Stimulated activated CD4-positive, alpha-beta T cell treated with anti-CD3 and anti-CD28 coated beads, Interleukin-2, amount 100 ng/mL, for 24 hours (primary cell): ENCODE measurements around the gene NHSL1.

Source experiments
- DNase-seq, 2 donors: peaks; one replicate each; pipeline ENCODE4 v3.0.0-alpha.2; 2020

Gene NHSL1

DNA sequence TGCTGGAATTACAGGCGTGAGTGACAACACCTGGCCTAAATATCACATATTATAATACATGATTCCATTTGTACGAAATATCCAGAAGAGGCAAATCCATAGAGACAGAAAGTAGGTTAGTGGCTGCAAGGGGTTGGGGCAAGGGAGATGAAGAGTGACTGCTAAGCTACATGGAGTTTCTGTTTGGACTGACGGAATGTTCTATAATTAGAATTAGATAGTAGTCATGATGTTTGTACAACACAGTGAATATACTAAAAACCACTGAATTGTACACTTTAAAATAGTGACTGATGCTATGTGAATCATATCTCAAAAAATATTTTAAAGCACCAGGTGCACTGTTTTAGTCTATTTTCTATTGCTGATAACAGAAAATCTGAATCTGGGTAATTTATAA is 99.0 kb downstream of the NHSL1 start:
- no peak for DNase-seq

DNA sequence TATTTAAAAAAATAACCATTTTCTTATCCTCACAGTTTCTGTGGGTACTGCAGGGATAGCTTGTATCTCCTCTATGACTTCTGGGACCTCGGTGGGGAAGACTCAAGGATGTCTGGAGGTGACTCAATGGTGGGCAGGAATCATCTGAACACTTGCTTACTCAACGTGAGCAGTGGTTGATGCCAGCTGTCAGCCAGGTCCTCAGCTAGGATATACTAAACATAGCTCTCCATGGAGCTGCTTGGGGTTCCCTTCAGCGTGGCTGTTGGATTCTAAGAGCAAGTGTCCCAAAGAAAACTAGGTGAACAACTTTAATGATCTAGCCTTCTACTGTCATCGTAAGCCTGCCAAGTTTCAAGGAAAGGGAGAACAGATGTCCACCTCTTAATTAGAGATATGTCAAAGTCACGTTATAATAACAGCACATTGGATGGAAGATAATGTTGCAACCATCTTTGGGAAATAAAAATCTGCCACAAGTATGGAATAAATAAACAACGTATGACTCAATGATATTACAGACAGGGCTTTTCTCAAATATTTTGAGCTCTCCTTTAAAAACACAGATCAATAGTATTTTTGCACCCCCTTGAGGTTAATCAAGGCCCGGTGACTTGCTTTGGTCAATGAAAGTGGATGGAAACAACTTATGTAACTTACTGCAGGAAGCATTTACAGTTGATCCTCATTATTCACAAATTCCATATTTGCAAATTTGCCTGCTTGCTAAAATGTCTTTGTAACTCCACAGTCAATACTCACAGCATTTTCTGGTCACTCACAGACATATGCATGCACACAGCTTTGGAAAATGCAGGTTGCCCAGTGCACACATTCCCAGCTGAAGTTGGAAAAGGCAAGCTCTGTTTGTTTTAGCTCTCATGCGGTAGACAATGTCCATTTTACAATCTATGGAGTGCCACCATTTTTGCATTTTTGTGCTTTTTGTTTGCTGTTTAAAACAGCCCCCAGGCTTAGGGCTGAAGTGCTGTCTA is 101.9 kb downstream of the NHSL1 start:
- DNase-seq: no peak

DNA sequence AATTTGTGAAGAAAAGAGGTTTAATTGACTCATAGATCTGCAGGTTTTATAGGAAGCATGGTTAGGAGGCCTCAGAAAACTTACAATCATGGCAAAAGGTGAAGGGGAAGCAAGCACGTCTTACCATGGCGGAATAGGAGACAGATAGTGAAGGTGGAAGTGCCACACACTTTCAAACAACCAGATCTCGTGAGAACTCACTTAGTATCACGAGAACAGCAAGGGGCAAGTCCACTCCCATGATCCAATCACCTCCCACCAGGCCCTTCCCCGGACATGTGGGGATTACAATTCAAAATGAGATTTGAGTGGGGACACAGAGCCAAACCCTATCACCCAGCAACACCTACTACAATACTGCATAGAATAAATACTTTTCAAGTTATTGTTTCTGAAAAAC is 102.6 kb downstream of the NHSL1 start:
- no peak for DNase-seq

DNA sequence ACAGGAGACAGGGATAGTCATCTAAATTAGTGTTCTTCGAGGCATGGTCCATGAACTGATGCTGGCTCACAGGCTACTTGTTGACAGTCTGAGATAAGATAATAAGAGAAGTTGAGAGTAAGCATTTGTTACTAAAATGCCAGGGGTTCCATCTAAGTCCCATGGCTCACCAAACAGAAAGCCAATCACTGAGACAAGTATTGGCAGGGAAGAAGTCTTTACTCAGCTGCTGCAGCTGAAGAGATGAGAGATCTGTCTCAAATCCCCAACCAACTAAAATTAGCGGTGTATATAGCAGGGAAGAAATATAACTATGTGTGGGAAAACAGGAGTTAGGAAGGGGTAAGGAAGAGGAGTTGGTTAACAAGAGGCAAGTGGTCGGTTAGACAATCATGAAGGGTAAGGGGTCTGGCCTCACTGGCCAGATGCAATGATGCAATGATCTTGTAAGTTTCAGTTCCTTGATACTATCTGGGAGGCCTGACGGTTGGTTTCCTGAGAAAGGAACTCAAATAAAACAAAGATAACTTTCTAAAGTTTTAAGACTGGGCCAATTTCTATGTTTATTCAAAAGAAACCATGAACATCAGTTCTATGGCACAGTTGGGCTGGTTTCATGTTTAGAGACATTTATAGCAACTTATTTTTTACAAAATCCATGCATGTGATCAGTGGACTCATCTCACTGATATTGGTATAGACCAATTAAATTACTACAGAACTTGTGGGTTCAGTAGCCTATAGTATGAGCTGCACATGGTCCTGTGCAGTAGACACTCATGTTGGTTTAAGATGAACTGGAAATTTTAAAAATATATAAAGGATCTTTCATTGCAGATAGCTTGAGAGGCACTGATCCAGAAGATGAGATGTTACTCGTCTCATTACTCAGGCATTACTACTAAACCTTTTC is 105.2 kb downstream of the NHSL1 start:
- DNase-seq: no peak

DNA sequence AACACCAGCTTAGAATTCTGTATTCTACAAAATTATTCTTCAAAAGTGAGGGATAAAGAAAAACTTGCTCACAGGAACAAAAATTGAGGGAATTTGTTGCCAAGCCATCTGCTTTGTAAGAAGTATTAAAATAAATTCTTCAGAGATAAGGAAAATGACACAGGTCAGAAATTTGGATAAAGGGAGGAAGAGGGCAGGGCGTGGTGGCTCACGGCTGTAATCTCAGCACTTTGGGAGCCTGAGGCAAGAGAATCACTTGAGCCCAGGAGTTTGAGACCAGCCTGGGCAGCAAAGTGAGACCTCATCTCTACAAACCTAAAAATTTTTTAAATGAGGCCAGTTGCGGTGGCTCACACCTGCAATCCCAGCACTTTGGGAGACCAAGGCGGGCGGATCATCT is 109.7 kb downstream of the NHSL1 start:
- DNase-seq: no peak

DNA sequence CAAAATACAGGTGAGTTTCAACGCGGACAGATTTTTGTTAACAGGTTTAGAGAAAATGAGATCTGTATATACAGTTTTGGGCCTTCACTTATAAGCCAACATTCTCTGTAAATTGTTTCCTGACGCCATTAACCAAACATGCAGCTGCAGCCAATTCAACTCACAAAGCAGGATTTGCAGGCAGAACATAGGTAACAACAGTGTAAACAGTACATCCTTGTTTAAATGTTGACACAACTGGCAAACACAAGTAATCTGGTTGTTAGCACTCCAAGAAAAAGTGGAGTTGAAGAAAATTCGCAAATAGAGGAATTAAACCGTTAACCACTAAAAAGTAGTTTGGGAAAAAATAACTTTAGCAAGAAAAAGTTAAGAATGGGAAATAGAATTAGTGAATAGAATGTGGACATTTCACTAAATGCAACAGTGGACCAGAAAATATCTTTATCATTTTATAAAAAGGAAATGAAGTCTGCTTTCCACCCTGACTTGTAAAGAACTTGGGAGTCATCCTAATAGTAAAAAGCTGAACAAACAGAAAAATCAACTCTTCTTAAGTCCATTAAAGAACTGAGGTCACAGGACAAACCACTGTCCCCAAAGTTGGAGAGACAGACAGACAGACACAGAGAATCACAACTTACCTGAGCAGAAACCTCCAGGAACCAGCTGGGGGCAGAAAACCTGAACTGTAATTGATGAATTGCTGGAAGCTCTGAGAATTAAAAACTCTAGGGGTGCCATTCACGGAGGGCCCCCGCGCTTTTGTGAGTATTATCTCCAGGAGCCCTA is 111.5 kb downstream of the NHSL1 start:
- no peak for DNase-seq

DNA sequence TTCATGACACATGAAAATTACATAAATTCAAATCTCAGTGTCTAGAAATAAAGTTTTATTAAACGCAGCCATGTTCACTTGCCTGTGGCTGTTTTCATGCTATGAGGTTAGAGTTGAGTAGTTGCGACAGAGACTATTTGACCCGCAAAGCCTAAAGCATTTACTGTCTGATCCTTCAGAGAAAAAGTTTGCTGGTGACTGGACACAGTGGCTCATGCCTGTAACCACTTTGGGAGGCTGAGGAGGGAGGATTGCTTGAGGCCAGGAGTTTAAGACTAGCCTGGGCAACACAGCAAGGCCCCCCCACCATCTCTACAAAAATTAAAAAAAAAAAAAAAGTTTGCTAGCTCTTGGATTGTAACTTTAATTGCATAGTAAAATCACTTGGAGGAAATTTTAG is 112.4 kb downstream of the NHSL1 start:
- no peak for DNase-seq

DNA sequence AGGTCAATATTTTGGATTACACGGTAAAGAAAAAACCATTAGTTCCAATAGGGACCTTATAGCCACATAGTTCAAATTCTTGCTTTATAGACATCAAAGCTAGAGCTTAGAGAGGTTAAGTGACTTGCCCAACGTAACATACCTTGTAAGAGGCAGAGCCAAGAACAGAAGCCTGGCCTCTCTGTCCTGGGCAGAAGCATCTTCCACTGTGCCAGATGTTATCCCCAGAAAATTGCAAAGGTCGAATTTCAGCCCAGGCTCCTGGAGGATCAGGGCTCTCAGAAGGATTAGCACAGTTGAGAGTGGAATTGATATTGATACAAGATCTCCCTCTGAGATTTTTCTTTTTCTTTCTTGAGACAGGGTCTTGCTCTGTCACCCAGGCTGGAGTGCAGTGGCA is 115.5 kb downstream of the NHSL1 start:
- DNase-seq: no peak

DNA sequence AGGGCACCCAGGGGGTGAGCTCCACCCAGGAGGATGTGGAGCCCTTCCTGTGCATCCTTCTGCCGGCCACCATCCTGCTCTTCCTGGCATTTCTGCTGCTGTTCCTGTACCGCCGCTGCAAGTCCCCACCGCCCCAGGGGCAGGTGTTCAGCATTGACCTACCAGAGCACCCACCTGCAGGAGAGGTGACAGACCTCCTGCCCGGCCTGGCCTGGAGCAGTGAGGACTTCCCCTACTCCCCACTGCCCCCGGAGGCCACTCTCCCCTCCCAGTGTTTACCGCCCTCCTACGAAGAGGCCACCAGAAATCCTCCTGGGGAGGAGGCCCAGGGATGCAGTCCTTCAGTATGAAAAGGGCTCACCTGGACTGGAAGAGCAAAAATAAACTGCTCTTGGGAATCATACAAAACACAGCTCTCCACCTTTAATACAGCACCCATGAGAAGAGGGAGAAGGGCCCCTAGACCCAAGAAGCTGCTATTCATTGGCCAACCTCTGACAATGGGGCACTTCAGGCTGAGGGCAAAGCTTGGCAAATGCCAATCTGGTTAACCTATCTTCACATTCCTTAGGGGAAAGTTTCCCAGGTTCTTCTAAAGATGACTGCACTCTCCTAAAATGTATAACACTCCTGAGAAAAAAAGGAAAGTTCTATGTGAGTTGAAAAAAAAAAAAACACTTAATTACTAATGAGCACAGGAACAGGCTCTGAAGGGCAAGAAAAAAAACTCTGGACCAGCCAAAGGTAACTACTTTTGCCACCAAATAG is 116.6 kb downstream of the NHSL1 start:
- DNase-seq: no peak

DNA sequence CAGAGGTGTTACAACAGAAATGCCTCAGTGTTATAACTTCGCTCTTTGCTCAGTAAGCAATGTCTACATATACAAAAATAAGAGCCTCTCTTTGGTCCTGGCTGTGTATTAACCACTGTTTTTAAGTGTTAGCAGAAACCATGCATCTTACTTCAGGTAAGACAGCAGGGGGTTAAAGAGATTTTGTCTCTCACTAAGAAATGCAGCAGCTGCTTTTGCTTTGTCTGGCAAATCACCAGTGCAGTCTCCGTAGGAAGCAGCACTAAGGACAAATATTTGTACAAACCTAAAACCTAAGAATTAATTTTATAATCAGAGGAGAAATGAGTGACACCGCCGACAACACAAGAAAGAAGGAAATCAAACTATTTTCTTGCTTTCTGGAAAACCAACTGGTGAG is 120.8 kb downstream of the NHSL1 start:
- DNase-seq: no peak

DNA sequence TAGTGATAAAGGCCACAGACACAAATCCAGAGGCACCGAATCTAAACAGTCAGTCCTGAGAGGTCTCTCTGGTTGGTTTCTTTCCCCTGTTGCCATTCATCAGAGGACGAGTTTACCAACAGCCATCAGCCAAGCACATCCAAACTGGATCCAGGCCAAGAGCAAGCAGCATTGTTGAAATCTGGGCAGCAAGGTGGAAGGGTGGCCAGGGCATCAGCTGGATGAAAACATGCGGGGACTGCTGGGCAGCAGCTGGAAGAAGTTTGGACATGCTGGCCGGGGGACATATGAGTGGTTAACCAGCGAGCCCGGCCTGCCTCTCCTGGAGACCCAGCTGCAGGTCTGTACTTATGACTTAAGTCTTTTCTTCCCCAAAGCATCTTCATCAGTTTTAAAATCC is 121.5 kb downstream of the NHSL1 start, which contains the start of gene SMIM28:
SMIM28 (plus strand) TSS at position 62 of the 400 bp plus-strand sequence; CDS start at position 230, 168 bp downstream.
- no peak for DNase-seq

DNA sequence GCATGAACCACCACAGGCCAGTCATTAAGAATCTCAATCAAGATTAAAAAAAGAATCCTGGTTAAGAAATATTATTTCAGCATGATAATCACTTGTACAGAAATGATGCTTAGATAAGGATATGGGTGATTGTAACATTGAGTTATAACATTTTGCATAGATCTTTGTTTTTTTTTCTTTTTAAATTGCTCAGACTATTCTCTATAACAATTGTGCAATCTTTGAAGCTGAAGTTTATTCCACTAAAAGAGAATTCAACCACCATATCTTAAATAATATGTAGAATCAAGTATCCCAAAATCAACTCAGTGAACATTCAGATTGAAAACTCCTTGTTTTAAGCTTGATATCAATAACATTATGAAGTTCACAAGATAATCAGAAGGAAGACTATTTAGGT is 122.3 kb downstream of the NHSL1 start:
- no peak for DNase-seq

DNA sequence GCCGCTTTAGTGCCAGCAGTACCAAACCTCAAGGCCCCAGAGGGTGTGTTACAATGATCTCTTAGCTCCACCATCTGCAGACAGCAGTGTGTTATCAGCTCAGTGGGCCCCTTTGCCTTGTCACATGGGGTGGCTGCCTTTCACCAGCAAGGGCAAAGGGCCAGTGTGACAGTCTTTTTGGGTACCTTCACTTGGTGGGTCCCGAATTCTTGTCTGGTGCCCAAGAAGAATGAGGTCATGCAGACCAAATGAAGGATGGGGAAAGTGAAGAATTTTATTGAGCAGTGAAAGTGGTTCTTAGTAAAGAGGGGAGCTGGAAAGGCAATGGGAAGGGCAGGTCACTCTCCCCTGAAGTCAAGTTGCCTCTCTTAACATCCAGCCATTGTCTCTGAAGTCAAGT is 124.5 kb downstream of the NHSL1 start:
- DNase-seq: no peak

DNA sequence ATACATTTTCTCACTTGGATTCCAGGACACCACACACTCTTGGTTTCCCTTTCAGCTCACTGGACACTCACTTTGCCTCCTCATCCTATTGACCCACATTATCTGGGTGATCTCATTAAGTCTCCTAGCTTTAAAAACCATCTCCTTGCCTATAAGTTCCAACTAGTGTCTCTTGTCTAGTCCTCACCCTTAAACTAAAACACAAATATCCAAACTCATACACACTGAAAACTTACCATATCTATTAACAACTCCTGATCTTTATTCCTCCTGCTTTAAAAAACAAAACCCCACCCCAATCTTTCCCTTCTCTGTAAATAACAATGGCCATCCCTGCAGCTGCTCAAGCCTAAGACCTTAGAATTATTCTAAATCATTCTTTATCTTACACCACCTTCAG is 125.1 kb downstream of the NHSL1 start:
- no peak for DNase-seq

DNA sequence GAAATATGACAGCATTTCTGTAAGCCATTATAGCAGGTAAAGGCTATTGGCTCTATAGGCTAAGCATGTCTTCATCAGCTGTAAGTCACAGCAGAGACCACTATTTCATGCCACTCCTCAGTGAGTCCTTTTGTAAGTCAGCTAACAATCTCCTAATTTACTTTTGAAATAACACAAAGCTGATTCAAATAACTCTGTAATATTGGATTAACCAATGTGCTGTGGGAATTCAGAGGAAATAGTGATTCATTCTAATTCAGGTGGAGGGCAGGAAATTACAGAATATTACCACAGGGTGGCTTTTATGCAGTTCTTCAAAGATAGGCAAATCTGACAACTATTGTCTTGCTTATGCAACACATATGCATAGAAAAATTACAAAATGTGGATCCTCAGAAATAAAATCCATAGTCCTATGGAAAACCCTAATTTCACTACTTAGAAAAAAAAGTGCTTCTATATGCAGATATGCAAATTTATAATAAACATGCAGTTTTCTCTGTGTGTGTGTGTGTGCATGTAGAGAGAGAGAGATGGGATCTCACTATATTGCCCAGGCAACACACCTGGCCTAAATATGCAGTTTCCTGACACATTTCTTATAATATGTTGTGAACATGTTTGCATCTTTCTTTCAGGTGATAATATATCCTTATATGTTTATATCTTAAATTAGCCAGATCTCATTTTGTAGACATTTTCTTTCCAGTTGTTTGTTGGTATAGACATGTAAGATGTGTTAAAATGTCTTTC is 126.4 kb downstream of the NHSL1 start:
- no peak for DNase-seq
